OCI-LY1 (cell line): ENCODE results near the gene TCF25.

ENCODE experiments used
- H2AFZ ChIP-seq: fragments of 200-600 bp; sonication (generic), shearing (Covaris generic); 2 replicates; pipeline ENCODE4 v1.6.0; 2014; ENCODE audit warnings: antibody characterized with exemption, mild to moderate bottlenecking, low read length
- H3F3A ChIP-seq: fragments of 200-600 bp; sonication (generic), shearing (Covaris generic); 2 replicates; pipeline ENCODE4 v1.6.0; 2014; ENCODE audit warnings: mild to moderate bottlenecking, antibody characterized with exemption, low read length, moderate library complexity; ENCODE audit not compliant: insufficient read depth
- H3K27ac ChIP-seq: fragments of 200-600 bp; sonication (generic); 2 replicates; pipeline ENCODE4 v1.5.1; 2014; ENCODE audit warnings: low read length, mixed run types, mild to moderate bottlenecking, low read depth; ENCODE audit not compliant: poor library complexity, severe bottlenecking
- H3K27me3 ChIP-seq: fragments of 200-600 bp; sonication (generic); 2 replicates; pipeline ENCODE4 v1.6.0; 2014; ENCODE audit warnings: antibody characterized with exemption, mild to moderate bottlenecking, low read length, moderate library complexity; ENCODE audit not compliant: insufficient read depth
- H3K36me3 ChIP-seq: fragments of 200-600 bp; sonication (generic); 2 replicates; pipeline ENCODE4 v1.6.1; 2014; ENCODE audit warnings: mild to moderate bottlenecking, antibody characterized with exemption, low read length, moderate library complexity, mixed read lengths; ENCODE audit not compliant: insufficient read depth
- H3K4me1 ChIP-seq: fragments of 200-600 bp; sonication (generic); 2 replicates; pipeline ENCODE4 v1.5.1; 2014; ENCODE audit warnings: mild to moderate bottlenecking, low read length, moderate library complexity; ENCODE audit not compliant: insufficient read depth, severe bottlenecking
- H3K4me2 ChIP-seq: fragments of 200-600 bp; sonication (generic), shearing (Covaris generic); 2 replicates; pipeline ENCODE4 v1.6.1; 2014; ENCODE audit warnings: low read length
- H3K4me3 ChIP-seq: fragments of 200-600 bp; sonication (generic); 2 replicates; pipeline ENCODE4 v1.5.1; 2014; ENCODE audit warnings: low read length, low read depth, mild to moderate bottlenecking, mixed read lengths; ENCODE audit not compliant: poor library complexity, severe bottlenecking
- H3K79me2 ChIP-seq: fragments of 200-600 bp; shearing (Covaris generic); 2 replicates; pipeline ENCODE4 v1.6.1; 2016; ENCODE audit warnings: mixed run types, low read length, mixed read lengths; ENCODE audit not compliant: insufficient read depth
- H3K9ac ChIP-seq: fragments of 200-600 bp; sonication (generic), shearing (Covaris generic); 2 replicates; pipeline ENCODE4 v1.6.1; 2014; ENCODE audit warnings: mild to moderate bottlenecking, low read length, mixed read lengths
- H3K9me2 ChIP-seq: fragments of 200-600 bp; sonication (generic), shearing (Covaris generic); 2 replicates; pipeline ENCODE4 v1.6.1; 2014; ENCODE audit warnings: low read depth, mild to moderate bottlenecking, low read length, mixed read lengths
- H3K9me3 ChIP-seq: fragments of 200-600 bp; shearing (Covaris generic); 2 replicates; pipeline ENCODE4 v1.6.1; 2014; ENCODE audit warnings: low read length, mixed read lengths
- H4K20me1 ChIP-seq: fragments of 200-600 bp; sonication (generic), shearing (Covaris generic); 2 replicates; pipeline ENCODE4 v1.6.0; 2016; ENCODE audit warnings: mild to moderate bottlenecking, low read length; ENCODE audit not compliant: insufficient read depth
- CTCF ChIP-seq: fragments of 200-600 bp; sonication (generic), shearing (Covaris generic); IDR thresholded peaks from 2 replicates; pipeline ENCODE4 v1.5.1; 2017; ENCODE audit warnings: mild to moderate bottlenecking, antibody characterized with exemption, low read length, moderate library complexity, mixed read lengths
- EZH2 ChIP-seq: fragments of 200-600 bp; sonication (generic), shearing (Covaris generic); IDR thresholded peaks from 2 replicates; pipeline ENCODE4 v1.8.0; 2017; ENCODE audit warnings: borderline replicate concordance, mixed run types, mild to moderate bottlenecking, antibody characterized with exemption, low read length, moderate library complexity, mixed read lengths

The TCF25 gene

GRCh38 chr16:89924297-89924924, 51.0 kb downstream of the TCF25 start:
- no peaks in the 10 kb centered on the region for H3K36me3 ChIP-seq
- no peaks in the 10 kb centered on the region for H3K27me3 ChIP-seq
- H2AFZ ChIP-seq = no peak overlapping the region
- no peak overlapping the region for H3K27ac ChIP-seq
- TF ChIP-seq EZH2 (no peak), CTCF (no peak)
- H3K9ac ChIP-seq = no peak overlapping the region
- no peaks in the 10 kb centered on the region for H4K20me1 ChIP-seq
- peak overlapping the region; percentile 62 for H3K4me2 ChIP-seq
- H3K4me1 ChIP-seq = peaks cover 36% of the 10 kb centered on the region
- no peaks in the 10 kb centered on the region for H3F3A ChIP-seq
- no peaks in the 10 kb centered on the region for H3K9me2 ChIP-seq
- peak overlapping the region; percentile 62 for H3K4me3 ChIP-seq
- H3K79me2 ChIP-seq = no peaks in the 10 kb centered on the region
- no peaks in the 10 kb centered on the region for H3K9me3 ChIP-seq

GRCh38 chr16:89924925-89925307, 51.5 kb downstream of the TCF25 start:
- H2AFZ ChIP-seq = no peak overlapping the region
- H3K36me3 ChIP-seq = no peaks in the 10 kb centered on the region
- no peaks in the 10 kb centered on the region for H3F3A ChIP-seq
- no peak overlapping the region for H3K9ac ChIP-seq
- TF ChIP-seq CTCF = no peak
- TF ChIP-seq EZH2 = no peak
- H3K4me3 ChIP-seq = no peak overlapping the region
- no peaks in the 10 kb centered on the region for H3K27me3 ChIP-seq
- H3K4me2 ChIP-seq = peak overlapping the region; percentile 62
- no peak overlapping the region for H3K27ac ChIP-seq
- H3K79me2 ChIP-seq = no peaks in the 10 kb centered on the region
- H3K4me1 ChIP-seq = peaks cover 36% of the 10 kb centered on the region
- H3K9me2 ChIP-seq = no peaks in the 10 kb centered on the region
- no peaks in the 10 kb centered on the region for H4K20me1 ChIP-seq
- no peaks in the 10 kb centered on the region for H3K9me3 ChIP-seq

DNA sequence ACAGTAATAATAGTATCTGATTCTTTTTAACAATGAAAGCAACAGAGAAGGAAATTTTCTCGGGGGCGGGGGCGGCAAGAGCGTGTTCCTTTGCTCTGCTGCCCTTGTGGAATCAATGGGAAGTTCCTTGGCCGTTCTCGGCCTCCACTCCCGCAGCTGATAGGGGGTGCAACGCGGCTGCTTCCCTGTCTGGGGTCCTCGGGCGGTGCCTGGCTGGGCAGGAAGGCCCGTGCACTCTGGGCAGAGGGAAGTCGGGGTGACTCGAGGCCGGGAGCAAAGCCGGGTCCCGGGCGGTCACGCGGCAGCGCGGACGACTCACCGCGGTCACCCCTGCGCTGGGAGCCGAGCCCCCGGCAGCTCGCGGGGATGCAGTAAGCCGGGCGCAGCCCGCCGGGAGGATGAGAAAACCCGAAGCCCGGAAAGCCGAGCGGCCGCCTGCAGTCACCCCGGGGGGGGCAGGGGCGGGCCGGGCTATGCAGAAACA, 52.2 kb downstream of the TCF25 start:
- no peaks in the 10 kb centered on the region for H4K20me1 ChIP-seq
- peak overlapping the region; percentile 56 for H3K4me3 ChIP-seq
- H3K79me2 ChIP-seq = no peaks in the 10 kb centered on the region
- H3K9me2 ChIP-seq = no peaks in the 10 kb centered on the region
- no peaks in the 10 kb centered on the region for H3K9me3 ChIP-seq
- H3F3A ChIP-seq = no peaks in the 10 kb centered on the region
- H3K9ac ChIP-seq = peak overlapping the region; percentile 22; the same call in 1 of the 2 replicates
- peak overlapping the region; percentile 62 for H3K4me2 ChIP-seq
- no peak overlapping the region for H3K27ac ChIP-seq
- no peaks in the 10 kb centered on the region for H3K36me3 ChIP-seq
- H2AFZ ChIP-seq = no peak overlapping the region
- TF ChIP-seq EZH2 (no peak), CTCF (no peak)
- H3K4me1 ChIP-seq = peaks cover 36% of the 10 kb centered on the region
- no peaks in the 10 kb centered on the region for H3K27me3 ChIP-seq
